ENCODE data around the gene CST4.
"Not testable (repeated sequence)": the region's sequence is repeated elsewhere in the genome, so short reads cannot be mapped to it uniquely, and the experiment has no call there.

CST4 gene

GRCh38 chr20:23688684-23689398, at the start of gene CST4:
TSS of gene CST4 (minus strand) at chr20:23689038. CDS start at chr20:23688969, 69 bp downstream.
- TF ChIP-seq TAF1 (IDR thresholded peaks at IDR 0.05; ENCODE audit: low read depth); FOXM1 (IDR thresholded peaks at IDR 0.05; ENCODE audit: borderline replicate concordance, low read depth); EP300 (IDR thresholded peaks at IDR 0.05; ENCODE audit: borderline replicate concordance): not testable (repeated sequence)

- TF ChIP-seq REST (IDR thresholded peaks at IDR 0.05; ENCODE audit: low read depth) (no peak), NFIC (IDR thresholded peaks at IDR 0.05) (no peak), TCF12 (IDR thresholded peaks at IDR 0.05; ENCODE audit: low read depth) (no peak), FOXM1 (IDR thresholded peaks at IDR 0.05; ENCODE audit: borderline replicate concordance, low read depth) (no peak), CEBPB (IDR thresholded peaks at IDR 0.05) (no peak), EGR1 (IDR thresholded peaks at IDR 0.05) (no peak), USF1 (IDR thresholded peaks at IDR 0.05) (no peak)
These were observed 38.2 kb upstream of the CST4 start for GRCh38 chr20:23727016-23727415.

- TF ChIP-seq FOXM1 (IDR thresholded peaks at IDR 0.05; ENCODE audit: borderline replicate concordance, low read depth) (no peak), MAX (IDR thresholded peaks at IDR 0.05) (no peak), TCF12 (IDR thresholded peaks at IDR 0.05; ENCODE audit: low read depth) (no peak), NFIC (IDR thresholded peaks at IDR 0.05) (no peak), CREB1 (IDR thresholded peaks at IDR 0.05; ENCODE audit: low read depth) (no peak), USF1 (IDR thresholded peaks at IDR 0.05) (no peak), CEBPB (IDR thresholded peaks at IDR 0.05) (no peak), RAD21 (IDR thresholded peaks at IDR 0.05; ENCODE audit: low read depth) (no peak), EP300 (IDR thresholded peaks at IDR 0.05; ENCODE audit: borderline replicate concordance) (no peak), TEAD4 (IDR thresholded peaks at IDR 0.05) (no peak), TAF1 (IDR thresholded peaks at IDR 0.05; ENCODE audit: low read depth) (no peak), YY1 (IDR thresholded peaks at IDR 0.05; ENCODE audit: low read depth) (no peak), REST (IDR thresholded peaks at IDR 0.05; ENCODE audit: low read depth) (no peak), ZBTB7A (IDR thresholded peaks at IDR 0.05; ENCODE audit: low read depth) (no peak), EGR1 (IDR thresholded peaks at IDR 0.05) (no peak)
These were observed 36.3 kb upstream of the CST4 start for GRCh38 chr20:23725102-23725501.

GRCh38 chr20:23723659-23724307, 34.9 kb upstream of the CST4 start:
- TF ChIP-seq RAD21 (IDR thresholded peaks at IDR 0.05; ENCODE audit: low read depth), result peak; percentile 38; the same call in 1 of the 2 replicates

- TF ChIP-seq TAF1 (IDR thresholded peaks at IDR 0.05; ENCODE audit: low read depth) (no peak), REST (IDR thresholded peaks at IDR 0.05; ENCODE audit: low read depth) (no peak), FOXM1 (IDR thresholded peaks at IDR 0.05; ENCODE audit: borderline replicate concordance, low read depth) (no peak), NFIC (IDR thresholded peaks at IDR 0.05) (no peak), USF1 (IDR thresholded peaks at IDR 0.05) (no peak), EGR1 (IDR thresholded peaks at IDR 0.05) (no peak), CEBPB (IDR thresholded peaks at IDR 0.05) (no peak), TCF12 (IDR thresholded peaks at IDR 0.05; ENCODE audit: low read depth) (no peak), YY1 (IDR thresholded peaks at IDR 0.05; ENCODE audit: low read depth) (no peak), MAX (IDR thresholded peaks at IDR 0.05) (no peak), TEAD4 (IDR thresholded peaks at IDR 0.05) (no peak), EP300 (IDR thresholded peaks at IDR 0.05; ENCODE audit: borderline replicate concordance) (no peak), CREB1 (IDR thresholded peaks at IDR 0.05; ENCODE audit: low read depth) (no peak), RAD21 (IDR thresholded peaks at IDR 0.05; ENCODE audit: low read depth) (no peak), ZBTB7A (IDR thresholded peaks at IDR 0.05; ENCODE audit: low read depth) (no peak)
These were observed 33.1 kb upstream of the CST4 start for GRCh38 chr20:23721962-23722361.
